ENCODE data around the gene SHF.

Gene SHF

DNA sequence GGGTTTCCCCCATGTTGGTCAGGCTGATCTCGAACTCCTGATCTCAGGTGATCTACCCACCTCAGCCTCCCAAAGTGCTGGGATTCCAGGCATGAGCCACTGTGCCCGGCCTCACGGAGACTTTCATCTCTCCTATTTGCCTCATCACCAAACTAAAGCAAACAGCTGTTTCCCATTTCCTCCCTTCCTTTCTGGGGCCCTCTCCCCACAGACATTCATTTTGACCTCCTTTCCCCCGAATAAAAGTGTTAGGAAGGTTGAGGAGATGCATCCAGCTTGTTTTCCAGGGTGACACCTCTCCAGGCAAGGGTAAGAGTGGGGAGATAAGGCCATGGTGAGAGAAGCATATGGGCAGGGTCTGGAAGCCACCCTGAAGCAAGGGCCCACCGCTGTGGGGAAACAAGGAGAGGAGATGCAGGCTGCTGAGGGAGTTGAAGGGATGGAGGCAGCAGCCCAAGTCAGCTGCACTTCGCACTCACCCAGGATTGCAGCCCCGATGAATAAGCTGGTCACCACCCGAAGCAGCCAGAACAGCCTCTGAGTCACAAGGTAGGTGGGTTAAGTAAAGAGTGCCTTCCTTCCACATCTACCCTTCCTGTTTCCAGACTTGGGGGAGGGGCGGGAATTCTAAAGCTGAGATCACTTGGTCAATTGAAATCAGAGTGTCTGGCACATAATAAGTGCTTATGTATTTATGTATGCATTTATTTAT, 65.9 kb downstream of the SHF start:
- no peak for DNase-seq (ENCODE audit: extremely low read depth, insufficient read length)
- no peak overlapping the region for H3K4me3 ChIP-seq (replicated peaks; ENCODE audit: low read depth, low read length)
- H3K36me3 ChIP-seq (ENCODE audit: control insufficient read depth, insufficient read depth, low read length): no peaks in the 10 kb centered on the region
- TF ChIP-seq, protein P1, sequence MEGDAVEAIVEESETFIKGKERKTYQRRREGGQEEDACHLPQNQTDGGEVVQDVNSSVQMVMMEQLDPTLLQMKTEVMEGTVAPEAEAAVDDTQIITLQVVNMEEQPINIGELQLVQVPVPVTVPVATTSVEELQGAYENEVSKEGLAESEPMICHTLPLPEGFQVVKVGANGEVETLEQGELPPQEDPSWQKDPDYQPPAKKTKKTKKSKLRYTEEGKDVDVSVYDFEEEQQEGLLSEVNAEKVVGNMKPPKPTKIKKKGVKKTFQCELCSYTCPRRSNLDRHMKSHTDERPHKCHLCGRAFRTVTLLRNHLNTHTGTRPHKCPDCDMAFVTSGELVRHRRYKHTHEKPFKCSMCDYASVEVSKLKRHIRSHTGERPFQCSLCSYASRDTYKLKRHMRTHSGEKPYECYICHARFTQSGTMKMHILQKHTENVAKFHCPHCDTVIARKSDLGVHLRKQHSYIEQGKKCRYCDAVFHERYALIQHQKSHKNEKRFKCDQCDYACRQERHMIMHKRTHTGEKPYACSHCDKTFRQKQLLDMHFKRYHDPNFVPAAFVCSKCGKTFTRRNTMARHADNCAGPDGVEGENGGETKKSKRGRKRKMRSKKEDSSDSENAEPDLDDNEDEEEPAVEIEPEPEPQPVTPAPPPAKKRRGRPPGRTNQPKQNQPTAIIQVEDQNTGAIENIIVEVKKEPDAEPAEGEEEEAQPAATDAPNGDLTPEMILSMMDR (IDR thresholded peaks at IDR 0.05; ENCODE audit: insufficient read depth, low read length, poor library complexity, severe bottlenecking): no peak
- no peaks in the 10 kb centered on the region; the same call in none of the 2 replicates for H3K27me3 ChIP-seq (replicated peaks; ENCODE audit: control insufficient read depth, insufficient read depth, low read length)

DNA sequence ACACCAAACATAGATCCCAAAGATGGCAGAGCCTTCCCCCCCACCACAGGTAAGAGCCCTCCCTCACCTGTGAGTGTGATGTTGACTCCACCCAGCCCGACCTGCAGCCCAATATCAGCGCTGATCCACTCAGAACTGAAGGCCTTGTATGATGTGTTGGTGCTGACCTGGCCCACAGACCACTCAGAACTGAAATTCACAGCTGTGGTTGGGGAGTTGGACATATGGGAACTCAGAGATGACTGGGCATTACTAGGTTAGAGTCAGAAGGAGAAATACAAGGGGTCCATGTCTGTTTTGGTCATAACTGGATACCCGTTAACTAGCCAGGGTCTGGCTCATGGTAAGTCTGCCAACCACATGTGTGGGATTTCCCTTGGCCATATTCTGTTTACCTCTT, 66.7 kb downstream of the SHF start:
- Histone ChIP-seq H3K27me3 (replicated peaks; ENCODE audit: control insufficient read depth, insufficient read depth, low read length) (no peaks in the 10 kb centered on the region; the same call in none of the 2 replicates), H3K36me3 (ENCODE audit: control insufficient read depth, insufficient read depth, low read length) (no peaks in the 10 kb centered on the region), H3K4me3 (replicated peaks; ENCODE audit: low read depth, low read length) (no peak overlapping the region)
- TF ChIP-seq, protein P1 (IDR thresholded peaks at IDR 0.05; ENCODE audit: insufficient read depth, low read length, poor library complexity, severe bottlenecking): no peak
- DNase-seq (ENCODE audit: extremely low read depth, insufficient read length): no peak

DNA sequence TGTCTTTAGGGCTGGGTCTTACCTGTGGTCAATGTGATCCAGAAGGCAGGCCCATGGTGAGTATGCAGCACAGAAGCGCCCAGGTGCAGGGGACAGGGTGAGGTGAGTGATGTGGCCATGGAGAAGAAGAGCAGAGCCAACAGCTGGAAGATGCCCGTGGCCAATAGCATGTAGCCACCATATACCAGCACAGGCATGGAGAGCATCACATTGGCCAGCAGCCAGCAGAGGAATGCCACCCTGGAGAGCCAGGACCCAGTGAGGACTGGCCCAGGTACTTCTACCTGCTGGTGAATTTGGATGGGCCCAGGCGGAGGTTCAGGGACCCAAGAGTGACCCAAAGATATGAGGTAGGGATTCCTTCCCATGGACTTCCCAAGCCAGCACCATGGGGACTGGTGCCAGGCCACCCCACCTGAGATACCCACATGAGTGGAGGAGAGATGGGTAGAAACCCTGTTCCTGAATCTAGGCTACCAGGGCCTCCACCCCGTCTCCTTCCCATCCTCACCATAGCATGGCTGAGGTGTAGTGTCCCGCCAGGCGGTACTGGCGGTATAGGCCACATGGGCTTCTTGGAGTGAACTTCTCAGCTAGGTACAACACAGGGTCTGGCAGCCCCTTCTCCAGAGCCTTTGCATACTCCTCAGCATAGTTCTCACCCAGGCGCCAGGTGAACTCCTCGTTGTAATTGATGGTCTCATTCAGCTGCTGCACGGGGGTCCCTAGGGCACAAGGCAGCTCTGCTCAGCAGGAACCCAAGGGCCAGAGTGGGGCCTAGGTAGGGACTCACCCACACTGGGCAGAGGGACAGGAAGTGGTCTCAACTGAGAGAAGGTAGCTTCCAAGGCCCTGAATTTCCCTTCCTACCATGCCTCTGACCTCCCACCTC, 67.4 kb downstream of the SHF start:
- Histone ChIP-seq H3K36me3 (ENCODE audit: control insufficient read depth, insufficient read depth, low read length) (no peaks in the 10 kb centered on the region), H3K4me3 (replicated peaks; ENCODE audit: low read depth, low read length) (no peak overlapping the region), H3K27me3 (replicated peaks; ENCODE audit: control insufficient read depth, insufficient read depth, low read length) (peaks cover 4% of the 10 kb centered on the region)
- DNase-seq (ENCODE audit: extremely low read depth, insufficient read length): no peak
- TF ChIP-seq, protein P1 (IDR thresholded peaks at IDR 0.05; ENCODE audit: insufficient read depth, low read length, poor library complexity, severe bottlenecking): no peak

DNA sequence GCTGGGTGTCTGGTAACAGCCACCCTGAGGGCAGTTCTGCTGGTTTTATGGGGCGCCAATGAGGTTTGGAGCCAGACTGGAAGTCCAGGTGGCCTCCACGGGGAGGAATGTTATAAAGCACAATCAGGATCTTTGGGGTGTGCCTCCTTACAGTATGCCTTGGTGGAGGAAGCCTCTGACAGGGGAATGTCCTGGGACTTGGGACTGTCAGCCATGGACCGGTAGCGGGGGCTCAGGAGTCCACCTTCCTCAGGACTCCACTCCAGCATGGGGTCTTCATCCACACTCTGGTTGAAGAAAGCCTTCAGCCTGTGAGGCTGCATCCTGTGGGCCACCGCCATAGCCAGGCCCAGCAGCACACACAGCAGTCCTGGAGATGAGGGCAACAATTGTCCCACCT, 68.8 kb downstream of the SHF start:
- Histone ChIP-seq H3K4me3 (replicated peaks; ENCODE audit: low read depth, low read length) (no peak overlapping the region), H3K27me3 (replicated peaks; ENCODE audit: control insufficient read depth, insufficient read depth, low read length) (peaks cover 8% of the 10 kb centered on the region)
- TF ChIP-seq, protein P1 (IDR thresholded peaks at IDR 0.05; ENCODE audit: insufficient read depth, low read length, poor library complexity, severe bottlenecking): no peak

DNA sequence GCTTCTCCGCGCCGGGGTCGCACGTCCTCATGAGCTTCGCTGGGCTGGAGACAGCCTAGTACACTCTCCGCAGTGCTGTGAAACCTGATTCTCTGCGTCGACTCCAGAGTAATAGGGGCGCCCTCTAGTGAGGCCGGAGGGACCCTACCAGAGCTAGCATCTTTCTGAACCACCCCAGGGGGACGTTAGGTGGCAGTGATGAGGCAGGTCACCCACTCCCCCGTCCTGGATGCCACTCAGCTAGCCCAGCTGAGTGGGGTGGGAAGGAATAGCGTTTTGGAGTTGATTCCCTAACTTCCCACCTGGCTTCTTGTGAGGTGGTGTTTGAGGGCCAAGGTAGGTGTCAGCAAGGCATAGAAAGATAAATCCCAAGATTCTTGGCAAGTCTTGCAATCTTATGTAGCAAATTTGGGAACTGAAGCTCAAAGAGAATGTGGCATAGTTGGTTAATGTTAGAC, 69.6 kb downstream of the SHF start:
- DNase-seq (ENCODE audit: extremely low read depth, insufficient read length): peak; percentile 56
- TF ChIP-seq, protein P1 (IDR thresholded peaks at IDR 0.05; ENCODE audit: insufficient read depth, low read length, poor library complexity, severe bottlenecking): peak; percentile 100
- Histone ChIP-seq H3K27me3 (replicated peaks; ENCODE audit: control insufficient read depth, insufficient read depth, low read length) (peaks cover 11% of the 10 kb centered on the region), H3K36me3 (ENCODE audit: control insufficient read depth, insufficient read depth, low read length) (no peaks in the 10 kb centered on the region), H3K4me3 (replicated peaks; ENCODE audit: low read depth, low read length) (no peak overlapping the region)

More for the DNA sequence above, 68.8 kb downstream of the SHF start:
- H3K36me3 ChIP-seq (ENCODE audit: control insufficient read depth, insufficient read depth, low read length): no peaks in the 10 kb centered on the region
- DNase-seq (ENCODE audit: extremely low read depth, insufficient read length): no peak

Data from GM06990 (cell line).